GM18873 (cell line): Measurements from ENCODE around the gene L3MBTL4.
"Not testable (repeated sequence)": the region's sequence is repeated elsewhere in the genome, so short reads cannot be mapped to it uniquely, and the experiment has no call there.

Experiments used
- ATAC-seq: cut with Tn5 transposase; IDR thresholded peaks from one replicate; pipeline ENCODE4 v1.9.1; 2021; ENCODE audit warnings: mild to moderate bottlenecking, moderate library complexity, moderate number of reproducible peaks; ENCODE audit not compliant: unreplicated experiment, low FRiP score

The L3MBTL4 gene

GRCh38 chr18:6135029-6135428 is 279.7 kb downstream of the L3MBTL4 start:
- ATAC-seq, result not testable (repeated sequence)

GRCh38 chr18:6132751-6133368 is 281.9 kb downstream of the L3MBTL4 start:
- no peak for ATAC-seq

- no peak for ATAC-seq
These were observed 293.9 kb downstream of the L3MBTL4 start for GRCh38 chr18:6120820-6121279.

GRCh38 chr18:6119761-6120160 is 294.9 kb downstream of the L3MBTL4 start:
- ATAC-seq, result no peak

- no peak for ATAC-seq
These were observed 296.6 kb downstream of the L3MBTL4 start for GRCh38 chr18:6118080-6118479.

- no peak for ATAC-seq
These were observed 299.0 kb downstream of the L3MBTL4 start for GRCh38 chr18:6115710-6116109.

GRCh38 chr18:6113650-6114049 is 301.1 kb downstream of the L3MBTL4 start:
- ATAC-seq, result no peak

GRCh38 chr18:6111726-6112125 is 303.0 kb downstream of the L3MBTL4 start:
- no peak for ATAC-seq

- no peak for ATAC-seq
These were observed 305.0 kb downstream of the L3MBTL4 start for GRCh38 chr18:6109743-6110142.

GRCh38 chr18:6107794-6108193 is 306.9 kb downstream of the L3MBTL4 start:
- no peak for ATAC-seq

GRCh38 chr18:6106091-6106685 is 308.5 kb downstream of the L3MBTL4 start:
- no peak for ATAC-seq

- ATAC-seq, result no peak
These were observed 311.0 kb downstream of the L3MBTL4 start for GRCh38 chr18:6103741-6104140.

GRCh38 chr18:6096730-6097129 is 318.0 kb downstream of the L3MBTL4 start:
- ATAC-seq, result no peak

GRCh38 chr18:6088432-6088831 is 326.3 kb downstream of the L3MBTL4 start:
- ATAC-seq, result no peak

- ATAC-seq, result no peak
These were observed 328.0 kb downstream of the L3MBTL4 start for GRCh38 chr18:6086731-6087130.

- no peak for ATAC-seq
These were observed 335.3 kb downstream of the L3MBTL4 start for GRCh38 chr18:6079406-6079805.

GRCh38 chr18:6078877-6079276 is 335.8 kb downstream of the L3MBTL4 start:
- ATAC-seq, result no peak

- ATAC-seq, result not testable (repeated sequence)
These were observed 342.3 kb downstream of the L3MBTL4 start for GRCh38 chr18:6072423-6072822.

- ATAC-seq, result no peak
These were observed 345.2 kb downstream of the L3MBTL4 start for GRCh38 chr18:6069539-6069938.

GRCh38 chr18:6069103-6069502 is 345.6 kb downstream of the L3MBTL4 start:
- peak; percentile 89 for ATAC-seq

GRCh38 chr18:6060149-6060548 is 354.6 kb downstream of the L3MBTL4 start:
- no peak for ATAC-seq

GRCh38 chr18:6059551-6059950 is 355.2 kb downstream of the L3MBTL4 start:
- ATAC-seq, result no peak
